Peyer's patch (tissue), 4 donors: Measurements from ENCODE around the gene SLC31A2.

Experiments
- CTCF ChIP-seq, 6 experiments: fragments of 450-650 bp in 4 of 6; fragments of 200-600 bp in 2 of 6; sonication (generic) in 1 of 6; IDR thresholded peaks; one replicate each; pipeline ENCODE4 v1.5.1; 2017 to 2019; ENCODE audit warnings: antibody characterized with exemption in 6 of 6, mild to moderate bottlenecking in 3 of 6, moderate library complexity in 1 of 6
- POLR2A ChIP-seq, 2 donors: fragments of 450-650 bp; IDR thresholded peaks; one replicate each; pipeline ENCODE4 v1.5.1; 2017; ENCODE audit warnings: antibody characterized with exemption in 2 of 2, mild to moderate bottlenecking in 2 of 2, moderate library complexity in 2 of 2

GRCh38 chr9:113138760-113139159, 12.0 kb upstream of the SLC31A2 start:
- TF ChIP-seq CTCF (IDR thresholded peaks at IDR 0.05) (no peak), POLR2A (IDR thresholded peaks at IDR 0.05) (no peak)
